ENCODE data around the gene KCNE4.

GRCh38 chr2:223040527-223040926 is 11.5 kb upstream of the KCNE4 start:
- no peak for TF ChIP-seq CTCF (IDR thresholded peaks at IDR 0.05; ENCODE audit: low read depth, low read length, poor library complexity, severe bottlenecking)
- no peak for TF ChIP-seq EZH2phosphoT487 (IDR thresholded peaks at IDR 0.05; ENCODE audit: borderline replicate concordance, low read length)
